ENCODE results near the gene ARSK. TPM values are rescaled to one million over a fixed set of nuclear protein-coding genes. Genes with fewer than 3 reads are reported as not detected.

The ARSK gene
- total and polyA plus RNA-seq, 2 donors (not counting 1 experiment from before 2014, with no cell fraction given) = 3.7 to 5.1 TPM

DNA sequence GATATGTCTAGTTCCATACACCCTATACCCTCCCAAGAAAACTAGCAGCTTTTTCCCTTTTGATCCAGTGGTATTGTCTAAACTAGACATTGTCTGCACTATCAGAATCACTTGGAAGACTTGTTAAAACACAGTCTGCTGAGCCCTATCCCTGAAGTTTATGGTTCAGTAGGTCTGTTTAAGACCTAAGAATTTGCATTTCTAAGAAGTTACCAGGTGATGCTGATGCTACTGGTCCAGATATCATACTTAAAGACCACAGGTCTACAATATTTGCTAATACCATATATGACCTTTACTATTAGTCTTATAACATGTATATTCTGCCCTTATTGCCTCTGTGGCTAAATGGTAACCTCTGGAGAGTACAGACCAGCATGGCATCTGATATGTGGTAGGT, 23.4 kb upstream of the ARSK start:
- no peak overlapping the region for H2AFZ ChIP-seq (ENCODE audit: insufficient read depth, low read depth, low read length, poor library complexity, severe bottlenecking)
- CTCF ChIA-PET = no interaction called here
- no peak overlapping the region for H3K4me3 ChIP-seq (ENCODE audit: control extremely low read depth in 1 of 5, extremely low read depth in 1 of 5, insufficient read depth in 1 of 5, low read depth in 2 of 5, low read length in 4 of 5)
- H3K36me3 ChIP-seq (replicated peaks in 1 of 2; ENCODE audit: control extremely low read depth in 1 of 2, control insufficient read depth in 1 of 2, extremely low read depth in 1 of 2, insufficient read depth in 2 of 2, low read length in 1 of 2) = peaks cover 18 to 63% of the 10 kb centered on the region in 2 experiments
- no peaks in the 10 kb centered on the region for H3K79me2 ChIP-seq (ENCODE audit: control insufficient read depth, insufficient read depth, low read length)
- TF ChIP-seq, protein P1, sequence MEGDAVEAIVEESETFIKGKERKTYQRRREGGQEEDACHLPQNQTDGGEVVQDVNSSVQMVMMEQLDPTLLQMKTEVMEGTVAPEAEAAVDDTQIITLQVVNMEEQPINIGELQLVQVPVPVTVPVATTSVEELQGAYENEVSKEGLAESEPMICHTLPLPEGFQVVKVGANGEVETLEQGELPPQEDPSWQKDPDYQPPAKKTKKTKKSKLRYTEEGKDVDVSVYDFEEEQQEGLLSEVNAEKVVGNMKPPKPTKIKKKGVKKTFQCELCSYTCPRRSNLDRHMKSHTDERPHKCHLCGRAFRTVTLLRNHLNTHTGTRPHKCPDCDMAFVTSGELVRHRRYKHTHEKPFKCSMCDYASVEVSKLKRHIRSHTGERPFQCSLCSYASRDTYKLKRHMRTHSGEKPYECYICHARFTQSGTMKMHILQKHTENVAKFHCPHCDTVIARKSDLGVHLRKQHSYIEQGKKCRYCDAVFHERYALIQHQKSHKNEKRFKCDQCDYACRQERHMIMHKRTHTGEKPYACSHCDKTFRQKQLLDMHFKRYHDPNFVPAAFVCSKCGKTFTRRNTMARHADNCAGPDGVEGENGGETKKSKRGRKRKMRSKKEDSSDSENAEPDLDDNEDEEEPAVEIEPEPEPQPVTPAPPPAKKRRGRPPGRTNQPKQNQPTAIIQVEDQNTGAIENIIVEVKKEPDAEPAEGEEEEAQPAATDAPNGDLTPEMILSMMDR (IDR thresholded peaks at IDR 0.05) = no peak
- TF ChIP-seq EZH2 (IDR thresholded peaks at IDR 0.05; ENCODE audit: borderline replicate concordance, insufficient read depth, low read depth, low read length, poor library complexity, severe bottlenecking) = no peak
- ATAC-seq (ENCODE audit: low read depth) (no peak), DNase-seq (no peak)
- peaks cover 7% of the 10 kb centered on the region for H3K4me1 Mint-ChIP-seq
- no peaks in the 10 kb centered on the region for H4K20me1 ChIP-seq (ENCODE audit: control insufficient read depth, insufficient read depth, low read length, poor library complexity, severe bottlenecking)
- no peak overlapping the region for H3K9ac ChIP-seq (ENCODE audit: low read length)
- no peak overlapping the region for H3K4me3 Mint-ChIP-seq
- intact Hi-C loops (cut with micrococcal nuclease) = no loop called here
- POLR2A ChIA-PET = no interaction called here
- no peak overlapping the region for H3K4me2 ChIP-seq (replicated peaks; ENCODE audit: low read depth, low read length, poor library complexity, severe bottlenecking)
- H3K9me3 Mint-ChIP-seq (ENCODE audit: insufficient read depth) = no peaks in the 10 kb centered on the region
- H3K4me1 ChIP-seq (ENCODE audit: control insufficient read depth in 2 of 2, insufficient read depth in 2 of 2, low read length in 2 of 2) = no peaks in the 10 kb centered on the region
- H3K27me3 ChIP-seq (replicated peaks in 1 of 4; ENCODE audit: control extremely low read depth in 1 of 4, control insufficient read depth in 3 of 4, insufficient read depth in 4 of 4, low read length in 3 of 4) = no peaks in the 10 kb centered on the region
- no peak overlapping the region for H3K27ac ChIP-seq (ENCODE audit: low read length in 2 of 2)
- no peaks in the 10 kb centered on the region for H3K9me3 ChIP-seq (ENCODE audit: control extremely low read depth in 1 of 3, control insufficient read depth in 2 of 3, insufficient read depth in 1 of 3, low read length in 2 of 3)
- no peaks in the 10 kb centered on the region for H3K27me3 Mint-ChIP-seq
- no peak overlapping the region for H3K27ac Mint-ChIP-seq

DNA sequence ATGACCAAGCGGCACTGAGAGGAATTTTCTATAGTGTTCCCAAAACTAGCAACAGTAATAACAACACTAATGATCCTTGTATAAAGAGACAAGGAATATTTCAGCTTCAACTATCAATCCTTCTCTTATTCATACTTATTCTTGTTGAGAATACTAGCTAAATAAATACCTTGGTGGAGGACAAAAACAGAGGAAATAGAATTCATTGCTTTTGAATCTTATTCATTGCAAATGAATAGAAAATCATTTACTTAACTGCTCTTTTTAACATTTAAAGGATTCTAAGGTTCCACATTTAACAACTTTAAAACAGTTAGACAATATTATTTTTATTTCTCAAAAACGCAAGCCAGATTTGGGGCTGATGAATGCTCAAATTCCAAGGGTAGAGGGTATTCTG, 22.5 kb upstream of the ARSK start:
- Mint-ChIP-seq H3K9me3 (ENCODE audit: insufficient read depth) (no peaks in the 10 kb centered on the region), H3K4me1 (peaks cover 7% of the 10 kb centered on the region), H3K27ac (no peak overlapping the region), H3K4me3 (no peak overlapping the region), H3K27me3 (no peaks in the 10 kb centered on the region)
- Histone ChIP-seq H3K27ac (ENCODE audit: low read length in 2 of 2) (no peak overlapping the region), H3K9ac (ENCODE audit: low read length) (no peak overlapping the region), H2AFZ (ENCODE audit: insufficient read depth, low read depth, low read length, poor library complexity, severe bottlenecking) (no peak overlapping the region), H4K20me1 (ENCODE audit: control insufficient read depth, insufficient read depth, low read length, poor library complexity, severe bottlenecking) (no peaks in the 10 kb centered on the region), H3K4me1 (ENCODE audit: control insufficient read depth in 2 of 2, insufficient read depth in 2 of 2, low read length in 2 of 2) (no peaks in the 10 kb centered on the region), H3K4me3 (ENCODE audit: control extremely low read depth in 1 of 5, extremely low read depth in 1 of 5, insufficient read depth in 1 of 5, low read depth in 2 of 5, low read length in 4 of 5) (no peak overlapping the region), H3K36me3 (replicated peaks in 1 of 2; ENCODE audit: control extremely low read depth in 1 of 2, control insufficient read depth in 1 of 2, extremely low read depth in 1 of 2, insufficient read depth in 2 of 2, low read length in 1 of 2) (peaks cover 18 to 63% of the 10 kb centered on the region in 2 experiments), H3K9me3 (ENCODE audit: control extremely low read depth in 1 of 3, control insufficient read depth in 2 of 3, insufficient read depth in 1 of 3, low read length in 2 of 3) (no peaks in the 10 kb centered on the region), H3K27me3 (replicated peaks in 1 of 4; ENCODE audit: control extremely low read depth in 1 of 4, control insufficient read depth in 3 of 4, insufficient read depth in 4 of 4, low read length in 3 of 4) (no peaks in the 10 kb centered on the region), H3K79me2 (ENCODE audit: control insufficient read depth, insufficient read depth, low read length) (no peaks in the 10 kb centered on the region), H3K4me2 (replicated peaks; ENCODE audit: low read depth, low read length, poor library complexity, severe bottlenecking) (no peak overlapping the region)
- POLR2A ChIA-PET = no interaction called here
- no CpG with 5 or more reads among the region's 2 CpGs for WGBS (ENCODE audit: insufficient coverage)
- intact Hi-C loops (cut with micrococcal nuclease) = no loop called here
- TF ChIP-seq EZH2 (IDR thresholded peaks at IDR 0.05; ENCODE audit: borderline replicate concordance, insufficient read depth, low read depth, low read length, poor library complexity, severe bottlenecking) = no peak
- TF ChIP-seq, protein P1 (IDR thresholded peaks at IDR 0.05) = no peak
- no peak for ATAC-seq (ENCODE audit: low read depth)
- CTCF ChIA-PET = no interaction called here
- no peak for DNase-seq

All from B cell (primary cell).